ENCODE results near the gene USP24.

USP24 gene

GRCh38 chr1:55055951-55056631 is 159.1 kb downstream of the USP24 start:
- H3K79me2 ChIP-seq (ENCODE audit: low read length), result no peaks in the 10 kb centered on the region
- H3K27ac ChIP-seq (ENCODE audit: low read length), result no peak overlapping the region
- no peak overlapping the region for H2AFZ ChIP-seq (ENCODE audit: low read depth, low read length)
- H3K9me3 ChIP-seq (ENCODE audit: insufficient read depth, low read length), result no peaks in the 10 kb centered on the region
- no peak overlapping the region for H3K9ac ChIP-seq (ENCODE audit: low read length)
- no peak overlapping the region for H3K4me3 ChIP-seq (ENCODE audit: low read length)
- no peak for TF ChIP-seq EZH2phosphoT487 (IDR thresholded peaks at IDR 0.05; ENCODE audit: low read depth)
- TF ChIP-seq, protein P1, sequence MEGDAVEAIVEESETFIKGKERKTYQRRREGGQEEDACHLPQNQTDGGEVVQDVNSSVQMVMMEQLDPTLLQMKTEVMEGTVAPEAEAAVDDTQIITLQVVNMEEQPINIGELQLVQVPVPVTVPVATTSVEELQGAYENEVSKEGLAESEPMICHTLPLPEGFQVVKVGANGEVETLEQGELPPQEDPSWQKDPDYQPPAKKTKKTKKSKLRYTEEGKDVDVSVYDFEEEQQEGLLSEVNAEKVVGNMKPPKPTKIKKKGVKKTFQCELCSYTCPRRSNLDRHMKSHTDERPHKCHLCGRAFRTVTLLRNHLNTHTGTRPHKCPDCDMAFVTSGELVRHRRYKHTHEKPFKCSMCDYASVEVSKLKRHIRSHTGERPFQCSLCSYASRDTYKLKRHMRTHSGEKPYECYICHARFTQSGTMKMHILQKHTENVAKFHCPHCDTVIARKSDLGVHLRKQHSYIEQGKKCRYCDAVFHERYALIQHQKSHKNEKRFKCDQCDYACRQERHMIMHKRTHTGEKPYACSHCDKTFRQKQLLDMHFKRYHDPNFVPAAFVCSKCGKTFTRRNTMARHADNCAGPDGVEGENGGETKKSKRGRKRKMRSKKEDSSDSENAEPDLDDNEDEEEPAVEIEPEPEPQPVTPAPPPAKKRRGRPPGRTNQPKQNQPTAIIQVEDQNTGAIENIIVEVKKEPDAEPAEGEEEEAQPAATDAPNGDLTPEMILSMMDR (IDR thresholded peaks at IDR 0.05; ENCODE audit: low read depth, low read length), result no peak
- no peak overlapping the region for H3K4me2 ChIP-seq (ENCODE audit: low read length)
- no peaks in the 10 kb centered on the region for H3K36me3 ChIP-seq (replicated peaks; ENCODE audit: low read depth, low read length)
- no peaks in the 10 kb centered on the region for H3K27me3 ChIP-seq (ENCODE audit: low read depth, low read length)
- H3K4me1 ChIP-seq (ENCODE audit: low read length), result no peaks in the 10 kb centered on the region
- H4K20me1 ChIP-seq (ENCODE audit: insufficient read depth, low read length), result no peaks in the 10 kb centered on the region

DNA sequence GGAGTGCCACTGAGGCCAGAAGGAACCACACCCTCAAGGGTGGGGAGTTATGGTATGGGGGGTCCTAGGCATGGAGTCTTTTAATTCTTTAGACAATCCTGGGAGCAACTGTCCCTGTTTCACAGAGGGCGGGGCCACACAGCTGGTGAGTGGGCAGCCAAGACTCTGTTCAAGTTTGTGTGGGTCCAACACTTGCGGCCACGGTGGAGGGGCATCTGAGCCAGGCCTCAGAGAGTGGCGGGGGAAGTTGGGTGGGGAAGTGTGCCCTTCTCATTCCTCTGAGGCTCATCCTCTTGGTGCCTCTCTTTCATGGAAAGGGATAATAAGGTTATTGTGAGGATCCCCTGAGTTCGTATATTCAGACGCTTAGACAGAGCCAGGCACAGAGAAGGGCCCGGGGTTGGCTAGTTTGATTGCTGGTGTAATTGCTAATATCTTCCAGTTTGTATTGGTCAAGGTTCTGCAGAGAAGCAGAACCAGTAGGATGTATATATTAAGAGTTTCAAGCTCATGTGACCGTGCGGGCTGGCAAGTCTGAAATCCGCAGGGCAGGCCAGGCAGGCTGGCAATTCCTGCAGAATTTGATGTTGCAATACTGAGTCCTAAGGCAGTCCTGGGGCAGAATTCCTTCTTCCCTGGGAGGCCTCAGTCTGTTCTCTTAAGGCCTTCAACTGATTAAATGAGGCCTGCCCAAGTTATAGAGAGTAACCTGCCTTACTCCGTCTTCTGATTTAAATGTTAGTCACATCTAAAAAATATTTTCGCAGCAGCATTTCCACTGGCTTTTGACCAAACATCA is 159.9 kb downstream of the USP24 start:
- no peaks in the 10 kb centered on the region for H3K9me3 ChIP-seq (ENCODE audit: insufficient read depth, low read length)
- H3K4me2 ChIP-seq (ENCODE audit: low read length), result no peak overlapping the region
- H2AFZ ChIP-seq (ENCODE audit: low read depth, low read length), result no peak overlapping the region
- no peaks in the 10 kb centered on the region for H3K27me3 ChIP-seq (ENCODE audit: low read depth, low read length)
- H4K20me1 ChIP-seq (ENCODE audit: insufficient read depth, low read length), result no peaks in the 10 kb centered on the region
- no peak overlapping the region for H3K4me3 ChIP-seq (ENCODE audit: low read length)
- no peaks in the 10 kb centered on the region for H3K79me2 ChIP-seq (ENCODE audit: low read length)
- H3K9ac ChIP-seq (ENCODE audit: low read length), result no peak overlapping the region
- H3K36me3 ChIP-seq (replicated peaks; ENCODE audit: low read depth, low read length), result no peaks in the 10 kb centered on the region
- no peak overlapping the region for H3K27ac ChIP-seq (ENCODE audit: low read length)
- H3K4me1 ChIP-seq (ENCODE audit: low read length), result no peaks in the 10 kb centered on the region
- TF ChIP-seq, protein P1 (IDR thresholded peaks at IDR 0.05; ENCODE audit: low read depth, low read length), result no peak
- no peak for TF ChIP-seq EZH2phosphoT487 (IDR thresholded peaks at IDR 0.05; ENCODE audit: low read depth)

- Histone ChIP-seq H3K4me3 (ENCODE audit: low read length) (no peak overlapping the region), H3K9ac (ENCODE audit: low read length) (no peak overlapping the region), H3K36me3 (replicated peaks; ENCODE audit: low read depth, low read length) (no peaks in the 10 kb centered on the region), H4K20me1 (ENCODE audit: insufficient read depth, low read length) (no peaks in the 10 kb centered on the region), H3K27me3 (ENCODE audit: low read depth, low read length) (no peaks in the 10 kb centered on the region), H3K9me3 (ENCODE audit: insufficient read depth, low read length) (no peaks in the 10 kb centered on the region), H2AFZ (ENCODE audit: low read depth, low read length) (no peak overlapping the region), H3K27ac (ENCODE audit: low read length) (no peak overlapping the region), H3K4me2 (ENCODE audit: low read length) (no peak overlapping the region), H3K79me2 (ENCODE audit: low read length) (no peaks in the 10 kb centered on the region), H3K4me1 (ENCODE audit: low read length) (no peaks in the 10 kb centered on the region)
- TF ChIP-seq EZH2phosphoT487 (IDR thresholded peaks at IDR 0.05; ENCODE audit: low read depth), result no peak
- TF ChIP-seq, protein P1 (IDR thresholded peaks at IDR 0.05; ENCODE audit: low read depth, low read length), result no peak
Measured at GRCh38 chr1:55054396-55054795, 160.8 kb downstream of the USP24 start.

DNA sequence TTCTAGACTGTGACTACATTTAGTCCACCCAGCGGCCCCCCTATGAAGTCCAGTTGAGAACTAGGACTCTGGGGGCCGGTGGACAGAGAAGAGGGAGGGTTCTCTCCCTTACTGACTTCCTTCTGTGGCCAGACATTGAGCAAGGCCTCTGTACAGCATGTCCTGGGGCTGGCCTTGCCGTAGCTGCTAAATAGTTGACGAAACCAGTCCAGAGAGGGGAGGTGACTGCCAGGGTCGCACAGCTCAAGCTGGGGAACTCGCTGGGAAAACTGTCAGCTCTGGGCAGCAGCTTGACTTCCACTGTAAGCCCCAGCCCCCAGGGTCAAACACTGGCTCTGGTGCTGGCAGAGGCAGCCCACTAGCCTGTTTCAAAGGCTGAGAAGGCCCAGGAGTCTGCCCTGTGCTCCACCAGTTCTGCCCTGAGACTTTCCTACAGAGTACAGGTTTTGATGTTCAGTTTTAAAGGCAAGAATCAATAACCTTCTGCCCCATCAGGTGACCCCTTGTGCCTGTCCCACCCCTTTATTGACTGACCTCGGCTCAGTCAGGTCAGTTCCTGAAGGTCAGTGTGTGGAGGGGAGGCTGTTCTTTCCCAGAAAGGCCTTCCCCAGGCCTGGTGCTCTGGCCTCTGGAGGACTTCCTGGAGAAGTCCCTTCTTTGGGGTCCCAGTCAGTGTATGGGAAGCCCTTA is 161.8 kb downstream of the USP24 start:
- H3K36me3 ChIP-seq (replicated peaks; ENCODE audit: low read depth, low read length), result no peaks in the 10 kb centered on the region
- H3K4me1 ChIP-seq (ENCODE audit: low read length), result no peaks in the 10 kb centered on the region
- H3K4me3 ChIP-seq (ENCODE audit: low read length), result no peak overlapping the region
- no peaks in the 10 kb centered on the region for H4K20me1 ChIP-seq (ENCODE audit: insufficient read depth, low read length)
- H3K9me3 ChIP-seq (ENCODE audit: insufficient read depth, low read length), result no peaks in the 10 kb centered on the region
- H3K79me2 ChIP-seq (ENCODE audit: low read length), result no peaks in the 10 kb centered on the region
- TF ChIP-seq, protein P1 (IDR thresholded peaks at IDR 0.05; ENCODE audit: low read depth, low read length), result no peak
- no peak for TF ChIP-seq EZH2phosphoT487 (IDR thresholded peaks at IDR 0.05; ENCODE audit: low read depth)
- no peak overlapping the region for H2AFZ ChIP-seq (ENCODE audit: low read depth, low read length)
- H3K9ac ChIP-seq (ENCODE audit: low read length), result no peak overlapping the region
- H3K27ac ChIP-seq (ENCODE audit: low read length), result no peak overlapping the region
- no peaks in the 10 kb centered on the region for H3K27me3 ChIP-seq (ENCODE audit: low read depth, low read length)
- H3K4me2 ChIP-seq (ENCODE audit: low read length), result no peak overlapping the region
